LNCAP (cell line): ENCODE data around the gene PJVK.

Experiments used
- CTCF ChIP-seq: fragments of 450-650 bp; IDR thresholded peaks from 2 replicates; pipeline ENCODE4 v1.5.1; 2017; ENCODE audit warnings: mild to moderate bottlenecking

Gene PJVK

GRCh38 chr2:178491612-178492011 is 40.4 kb downstream of the PJVK start:
- TF ChIP-seq CTCF, result no peak

GRCh38 chr2:178496049-178496448 is 44.9 kb downstream of the PJVK start:
- no peak for TF ChIP-seq CTCF

- TF ChIP-seq CTCF, result no peak
These were observed 47.0 kb downstream of the PJVK start for GRCh38 chr2:178498137-178498536.

GRCh38 chr2:178499640-178500039 is 48.5 kb downstream of the PJVK start:
- no peak for TF ChIP-seq CTCF

GRCh38 chr2:178502751-178503150 is 51.6 kb downstream of the PJVK start:
- no peak for TF ChIP-seq CTCF

GRCh38 chr2:178506101-178506500 is 54.9 kb downstream of the PJVK start:
- no peak for TF ChIP-seq CTCF

GRCh38 chr2:178506524-178506923 is 55.3 kb downstream of the PJVK start:
- TF ChIP-seq CTCF, result no peak

- TF ChIP-seq CTCF, result no peak
These were observed 55.8 kb downstream of the PJVK start for GRCh38 chr2:178506949-178507348.
